Smooth muscle cell (in vitro differentiated cells): Measurements from ENCODE around the gene RNU1-1. TPM values are rescaled to one million over a fixed set of nuclear protein-coding genes. Genes with fewer than 3 reads are reported as not detected.
"Not testable (repeated sequence)": the region's sequence is repeated elsewhere in the genome, so short reads cannot be mapped to it uniquely, and the experiment has no call there.

Source experiments
- DNase-seq: peaks from one replicate; lab custom pipeline; 2025; ENCODE audit not compliant: unreplicated experiment; lab: John Stamatoyannopoulos, UW
- H2AFZ ChIP-seq: fragments of 200-600 bp; sonication (generic); 2 replicates; pipeline ENCODE4 v1.6.0; 2016; ENCODE audit warnings: antibody characterized with exemption, low read depth, mild to moderate bottlenecking
- H3F3A ChIP-seq: fragments of 200-600 bp; sonication (generic); 2 replicates; pipeline ENCODE4 v1.6.0; 2017; ENCODE audit warnings: antibody characterized with exemption, low read depth
- H3K27ac ChIP-seq: fragments of 200-600 bp; sonication (generic); 2 replicates; pipeline ENCODE4 v1.5.1; 2016; ENCODE audit warnings: low read depth, mild to moderate bottlenecking
- H3K27me3 ChIP-seq: fragments of 200-600 bp; sonication (generic); 2 replicates; pipeline ENCODE4 v1.6.1; 2016; ENCODE audit warnings: low read depth, mild to moderate bottlenecking
- H3K36me3 ChIP-seq: fragments of 200-600 bp; sonication (generic); 2 replicates; pipeline ENCODE4 v1.5.1; 2016; ENCODE audit warnings: low read depth
- H3K4me1 ChIP-seq: fragments of 200-600 bp; sonication (generic); 2 replicates; pipeline ENCODE4 v1.5.1; 2016; ENCODE audit warnings: low read depth
- H3K4me2 ChIP-seq: fragments of 200-600 bp; sonication (generic); 2 replicates; pipeline ENCODE4 v1.6.0; 2016; ENCODE audit warnings: mild to moderate bottlenecking
- H3K4me3 ChIP-seq: fragments of 200-600 bp; sonication (generic); 2 replicates; pipeline ENCODE4 v1.5.1; 2016; ENCODE audit warnings: mild to moderate bottlenecking
- H3K79me2 ChIP-seq: fragments of 200-600 bp; sonication (generic); 2 replicates; pipeline ENCODE4 v1.6.0; 2016; ENCODE audit warnings: low read depth, mild to moderate bottlenecking
- H3K9ac ChIP-seq: fragments of 200-600 bp; sonication (generic); 2 replicates; pipeline ENCODE4 v1.6.0; 2016; ENCODE audit warnings: low read depth
- H3K9me3 ChIP-seq: fragments of 200-600 bp; sonication (generic); replicated peaks from 2 replicates; pipeline ENCODE4 v1.5.1; 2016; ENCODE audit warnings: low read depth
- H4K20me1 ChIP-seq: fragments of 200-600 bp; sonication (generic); 2 replicates; pipeline ENCODE4 v1.6.0; 2016; ENCODE audit warnings: low read depth
- WGBS: methylation state at CpG from one replicate; pipeline ENCODE4 v1.1.7; 2016; ENCODE audit warnings: low lambda C conversion rate; 5-methylcytosine and 5-hydroxymethylcytosine counted together
- polyA plus RNA-seq: library from polyadenylated mRNA; unstranded; fragments of >200 nt; fragmentation: Nextera tagmentation; extraction: Ambion mirVana; gene quantifications from 2 replicates; pipeline ENCODE4 v1.2.1, GENCODE V29; 2016
- total RNA-seq: library from RNA; depleted of rRNA; stranded (reverse); fragments of >200 nt; gene quantifications from 2 replicates; pipeline ENCODE4 v1.2.3, GENCODE V29; 2014
- TF ChIP-seq, protein P1 (sequence below): fragments of 200-600 bp; sonication (generic); IDR thresholded peaks from 2 replicates; pipeline ENCODE4 v1.5.1; 2017; ENCODE audit warnings: borderline replicate concordance, mild to moderate bottlenecking, antibody characterized with exemption; ENCODE audit not compliant: insufficient read depth, poor library complexity, severe bottlenecking

The RNU1-1 gene
- total and polyA plus RNA-seq, 2 experiments from 2014 or later = under 0.01 to 4.2 TPM

DNA sequence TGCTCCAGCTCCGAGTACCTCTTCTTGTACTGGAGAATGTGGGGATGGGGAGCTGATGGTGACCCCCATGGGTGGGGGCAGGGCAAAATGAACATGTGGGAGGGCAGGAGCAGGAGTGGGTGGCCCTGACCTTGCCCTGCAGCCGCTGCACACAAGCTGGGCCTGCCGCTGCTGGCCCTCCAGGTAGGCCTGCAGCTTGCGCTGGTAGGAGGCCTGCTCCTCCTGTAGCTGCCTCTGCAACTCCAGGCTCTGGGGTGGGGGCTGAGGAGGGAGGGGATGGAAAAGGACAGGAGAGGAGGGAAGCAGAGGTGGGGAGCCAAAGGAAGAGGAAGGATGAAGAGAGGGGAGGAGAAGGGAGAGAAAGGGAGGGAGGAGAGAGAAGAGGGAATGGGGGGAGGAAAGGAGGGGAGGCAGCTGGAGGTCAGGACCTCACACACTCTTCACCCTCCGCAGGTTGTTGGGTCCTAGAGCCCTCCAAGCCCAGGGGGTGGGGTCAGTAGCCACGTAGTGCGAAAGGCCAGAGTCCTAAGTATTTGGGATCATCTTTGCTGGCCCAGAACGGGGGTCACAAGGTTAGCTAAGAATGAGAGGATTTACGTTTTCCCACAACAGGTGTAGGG is 22.9 kb downstream of the RNU1-1 start:
- 73% methylated on average over 5 of the region's 9 CpGs for WGBS
- Histone ChIP-seq H3K79me2 (no peaks in the 10 kb centered on the region), H3K4me2 (no peak overlapping the region), H3K4me3 (no peak overlapping the region), H3K27me3 (no peaks in the 10 kb centered on the region), H3K36me3 (no peaks in the 10 kb centered on the region), H3K4me1 (peaks cover 3% of the 10 kb centered on the region), H3K27ac (no peak overlapping the region), H2AFZ (no peak overlapping the region), H3K9me3 (no peaks in the 10 kb centered on the region), H3K9ac (no peak overlapping the region), H4K20me1 (peaks cover 10% of the 10 kb centered on the region), H3F3A (no peaks in the 10 kb centered on the region)
- DNase-seq = no peak
- TF ChIP-seq, protein P1, sequence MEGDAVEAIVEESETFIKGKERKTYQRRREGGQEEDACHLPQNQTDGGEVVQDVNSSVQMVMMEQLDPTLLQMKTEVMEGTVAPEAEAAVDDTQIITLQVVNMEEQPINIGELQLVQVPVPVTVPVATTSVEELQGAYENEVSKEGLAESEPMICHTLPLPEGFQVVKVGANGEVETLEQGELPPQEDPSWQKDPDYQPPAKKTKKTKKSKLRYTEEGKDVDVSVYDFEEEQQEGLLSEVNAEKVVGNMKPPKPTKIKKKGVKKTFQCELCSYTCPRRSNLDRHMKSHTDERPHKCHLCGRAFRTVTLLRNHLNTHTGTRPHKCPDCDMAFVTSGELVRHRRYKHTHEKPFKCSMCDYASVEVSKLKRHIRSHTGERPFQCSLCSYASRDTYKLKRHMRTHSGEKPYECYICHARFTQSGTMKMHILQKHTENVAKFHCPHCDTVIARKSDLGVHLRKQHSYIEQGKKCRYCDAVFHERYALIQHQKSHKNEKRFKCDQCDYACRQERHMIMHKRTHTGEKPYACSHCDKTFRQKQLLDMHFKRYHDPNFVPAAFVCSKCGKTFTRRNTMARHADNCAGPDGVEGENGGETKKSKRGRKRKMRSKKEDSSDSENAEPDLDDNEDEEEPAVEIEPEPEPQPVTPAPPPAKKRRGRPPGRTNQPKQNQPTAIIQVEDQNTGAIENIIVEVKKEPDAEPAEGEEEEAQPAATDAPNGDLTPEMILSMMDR = no peak

- H3K4me3 ChIP-seq, DNase-seq, H3F3A ChIP-seq, H3K9ac ChIP-seq, H3K27me3 ChIP-seq, H3K9me3 ChIP-seq, H3K4me1 ChIP-seq, H3K27ac ChIP-seq, H3K36me3 ChIP-seq, H2AFZ ChIP-seq, H3K79me2 ChIP-seq, H3K4me2 ChIP-seq: not testable (repeated sequence)
- H4K20me1 ChIP-seq = peaks cover 10% of the 10 kb centered on the region
- 97% methylated on average over 9 of the region's 9 CpGs for whole genome bisulfite sequencing
Observed at GRCh38 chr1:16489195-16489880, 24.7 kb downstream of the RNU1-1 start.

- H3K4me3 ChIP-seq, H3K9me3 ChIP-seq, H3K79me2 ChIP-seq, H3F3A ChIP-seq, DNase-seq, H3K36me3 ChIP-seq, H3K4me1 ChIP-seq, H2AFZ ChIP-seq, H3K27me3 ChIP-seq, H3K9ac ChIP-seq, H3K27ac ChIP-seq, H4K20me1 ChIP-seq, H3K4me2 ChIP-seq: not testable (repeated sequence)
Observed at GRCh38 chr1:16487011-16487410, 27.1 kb downstream of the RNU1-1 start.

DNA sequence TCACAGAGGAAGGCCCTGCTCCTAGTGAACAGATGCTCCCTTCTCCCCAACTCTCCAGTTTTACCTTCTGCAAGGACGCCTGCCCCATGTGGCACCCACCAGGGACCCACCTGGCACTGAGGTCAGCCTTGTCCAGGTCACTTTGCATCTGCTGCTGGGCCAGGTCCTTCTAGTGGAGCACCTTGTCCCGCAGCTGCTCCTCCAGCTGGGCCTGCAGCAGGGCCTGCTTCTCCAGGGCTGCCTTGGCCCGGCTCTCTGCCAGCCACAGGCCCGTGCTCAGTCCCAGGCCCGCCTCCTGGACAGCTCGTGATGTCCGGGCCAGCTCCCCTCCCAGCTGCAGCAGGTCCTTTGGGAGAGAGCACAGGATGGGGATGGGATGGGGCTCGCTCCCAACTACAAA is 27.8 kb downstream of the RNU1-1 start:
- H3K9me3 ChIP-seq, H3F3A ChIP-seq, H3K79me2 ChIP-seq, H3K9ac ChIP-seq, H2AFZ ChIP-seq, H3K36me3 ChIP-seq, H3K4me3 ChIP-seq, H3K27me3 ChIP-seq, H3K27ac ChIP-seq, DNase-seq, H4K20me1 ChIP-seq, H3K4me2 ChIP-seq, H3K4me1 ChIP-seq: not testable (repeated sequence)
- 98% methylated on average over 8 of the region's 8 CpGs for WGBS

GRCh38 chr1:16484931-16485330 is 29.2 kb downstream of the RNU1-1 start:
- Histone ChIP-seq H3F3A (no peaks in the 10 kb centered on the region), H3K27ac (no peak overlapping the region), H3K4me2 (no peak overlapping the region), H4K20me1 (no peaks in the 10 kb centered on the region), H3K4me1 (no peaks in the 10 kb centered on the region), H3K9ac (no peak overlapping the region), H2AFZ (no peak overlapping the region), H3K9me3 (no peaks in the 10 kb centered on the region), H3K27me3 (no peaks in the 10 kb centered on the region), H3K79me2 (no peaks in the 10 kb centered on the region), H3K36me3 (no peaks in the 10 kb centered on the region), H3K4me3 (no peak overlapping the region)
- TF ChIP-seq, protein P1 = no peak
- 94% methylated on average over 6 of the region's 6 CpGs for WGBS
- no peak for DNase-seq
